Heart left ventricle (tissue), 13 donors: Measurements from ENCODE around the gene NKAIN2.

Experiments used
- POLR2A ChIP-seq, 2 donors: fragments of 450-650 bp; IDR thresholded peaks; one replicate each; pipeline ENCODE4 v1.6.1; 2017; ENCODE audit warnings: antibody characterized with exemption in 2 of 2, mild to moderate bottlenecking in 2 of 2, moderate library complexity in 2 of 2
- TF ChIP-seq, protein P1 (sequence below), 12 donors: fragments of 200-600 bp; sonication (generic) in 4 of 12; IDR thresholded peaks; one replicate each; pipeline versions ENCODE4 v1.5.0 to v1.8.0; 2018 to 2022; ENCODE audit warnings: antibody characterized with exemption in 12 of 12, mild to moderate bottlenecking in 5 of 12
- donor health status: ischemic (EF 13 %, LVEDD 7.1; RV severe dilation, severe dysfunction).
- donor health status: DM: no; HTN: yes; CAD: no.
- donor health status: DM: no; HTN: no; CAD: no.
- donor health status: ischemic (EF 25% LVEDD 6.9; RV normal size, moderate dysfunction).
- donor health status: ischemic (EF 25% LVEDD 5.7; RV mildly dilated, moderate dysfunction).
- donor health status: ischemic (EF 35%, LVEDD 5.7; RV mildly dilated, moderate dysfunction).
- donor health status: nonischemic (EF 11% LVEDD 7.7; RV severe dilation, severe dysfunction).
- donor health status: DM: yes; HTN: yes; CAD: no.
- donor health status: PGD.
- donor health status: ischemic (EF 29% LVEDD 5.4; RV normal size, mild dysfunction).
- donor health status: nonischemic (EF 23%, LVEDD 6.1; RV moderate dilation, normal function).

DNA sequence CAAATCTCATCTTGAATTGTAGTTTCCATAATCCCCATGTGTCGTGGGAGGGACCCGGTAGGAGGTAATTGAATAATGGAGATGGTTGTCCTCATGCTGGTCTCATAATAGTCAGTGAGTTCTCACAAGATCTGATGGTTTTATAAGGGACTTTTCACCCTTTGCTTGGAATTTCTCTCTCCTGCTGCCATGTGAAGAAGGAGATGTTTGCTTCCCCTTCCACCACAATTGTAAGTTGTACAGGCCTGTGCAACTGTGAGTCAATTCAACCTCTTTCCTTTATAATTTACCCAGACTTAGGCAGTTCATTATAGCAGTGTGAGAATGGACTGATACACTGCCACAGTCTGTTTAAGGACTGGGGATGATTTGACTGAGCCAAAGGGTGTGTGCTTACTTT lies 44.7 kb downstream of the NKAIN2 start:
- TF ChIP-seq, protein P1, sequence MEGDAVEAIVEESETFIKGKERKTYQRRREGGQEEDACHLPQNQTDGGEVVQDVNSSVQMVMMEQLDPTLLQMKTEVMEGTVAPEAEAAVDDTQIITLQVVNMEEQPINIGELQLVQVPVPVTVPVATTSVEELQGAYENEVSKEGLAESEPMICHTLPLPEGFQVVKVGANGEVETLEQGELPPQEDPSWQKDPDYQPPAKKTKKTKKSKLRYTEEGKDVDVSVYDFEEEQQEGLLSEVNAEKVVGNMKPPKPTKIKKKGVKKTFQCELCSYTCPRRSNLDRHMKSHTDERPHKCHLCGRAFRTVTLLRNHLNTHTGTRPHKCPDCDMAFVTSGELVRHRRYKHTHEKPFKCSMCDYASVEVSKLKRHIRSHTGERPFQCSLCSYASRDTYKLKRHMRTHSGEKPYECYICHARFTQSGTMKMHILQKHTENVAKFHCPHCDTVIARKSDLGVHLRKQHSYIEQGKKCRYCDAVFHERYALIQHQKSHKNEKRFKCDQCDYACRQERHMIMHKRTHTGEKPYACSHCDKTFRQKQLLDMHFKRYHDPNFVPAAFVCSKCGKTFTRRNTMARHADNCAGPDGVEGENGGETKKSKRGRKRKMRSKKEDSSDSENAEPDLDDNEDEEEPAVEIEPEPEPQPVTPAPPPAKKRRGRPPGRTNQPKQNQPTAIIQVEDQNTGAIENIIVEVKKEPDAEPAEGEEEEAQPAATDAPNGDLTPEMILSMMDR (IDR thresholded peaks at IDR 0.05), result no peak
- no peak for TF ChIP-seq POLR2A (IDR thresholded peaks at IDR 0.05)
